GM18526 (cell line): ENCODE results near the gene CES3.

Experiments
- POLR2A ChIP-seq: IDR thresholded peaks from 3 replicates; pipeline ENCODE4 v1.6.1; 2011; ENCODE audit not compliant: insufficient read length; ENCODE audit errors: extremely low read depth

CES3 gene, protein sequence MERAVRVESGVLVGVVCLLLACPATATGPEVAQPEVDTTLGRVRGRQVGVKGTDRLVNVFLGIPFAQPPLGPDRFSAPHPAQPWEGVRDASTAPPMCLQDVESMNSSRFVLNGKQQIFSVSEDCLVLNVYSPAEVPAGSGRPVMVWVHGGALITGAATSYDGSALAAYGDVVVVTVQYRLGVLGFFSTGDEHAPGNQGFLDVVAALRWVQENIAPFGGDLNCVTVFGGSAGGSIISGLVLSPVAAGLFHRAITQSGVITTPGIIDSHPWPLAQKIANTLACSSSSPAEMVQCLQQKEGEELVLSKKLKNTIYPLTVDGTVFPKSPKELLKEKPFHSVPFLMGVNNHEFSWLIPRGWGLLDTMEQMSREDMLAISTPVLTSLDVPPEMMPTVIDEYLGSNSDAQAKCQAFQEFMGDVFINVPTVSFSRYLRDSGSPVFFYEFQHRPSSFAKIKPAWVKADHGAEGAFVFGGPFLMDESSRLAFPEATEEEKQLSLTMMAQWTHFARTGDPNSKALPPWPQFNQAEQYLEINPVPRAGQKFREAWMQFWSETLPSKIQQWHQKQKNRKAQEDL

DNA sequence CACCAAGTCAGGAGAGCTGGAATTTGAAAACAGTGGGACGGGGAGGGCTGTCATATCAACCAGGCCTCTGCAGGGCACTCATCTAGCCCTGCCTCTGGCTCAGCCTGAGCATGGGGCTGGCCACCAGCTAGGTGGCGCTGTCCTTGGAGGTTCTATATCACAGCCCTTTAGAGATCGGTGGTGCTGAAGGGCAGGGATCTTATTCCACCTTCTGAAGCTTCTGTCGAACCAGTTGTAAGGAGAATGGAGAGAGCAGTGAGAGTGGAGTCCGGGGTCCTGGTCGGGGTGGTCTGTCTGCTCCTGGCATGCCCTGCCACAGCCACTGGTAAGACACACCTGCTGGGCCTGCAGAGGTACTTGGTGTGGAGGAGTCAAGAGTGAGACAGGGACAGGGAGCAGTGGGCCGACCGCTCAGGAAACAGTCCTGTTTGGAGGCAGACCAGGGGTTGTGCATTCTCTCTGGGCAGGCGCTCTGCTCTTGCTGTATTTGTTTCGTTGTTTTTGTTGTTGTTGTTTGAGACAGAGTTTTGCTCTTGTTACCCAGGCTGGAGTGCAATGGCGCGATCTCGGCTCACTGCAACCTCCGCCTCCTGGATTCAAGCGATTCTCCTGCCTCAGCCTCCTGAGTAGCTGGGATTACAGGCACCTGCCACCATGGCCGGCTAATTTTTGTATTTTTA lies at the start of gene CES3:
TSS of gene CES3 (plus strand) at position 202 of the 680 bp plus-strand sequence. CDS start at position 244, 42 bp downstream.
- no peak for TF ChIP-seq POLR2A

DNA sequence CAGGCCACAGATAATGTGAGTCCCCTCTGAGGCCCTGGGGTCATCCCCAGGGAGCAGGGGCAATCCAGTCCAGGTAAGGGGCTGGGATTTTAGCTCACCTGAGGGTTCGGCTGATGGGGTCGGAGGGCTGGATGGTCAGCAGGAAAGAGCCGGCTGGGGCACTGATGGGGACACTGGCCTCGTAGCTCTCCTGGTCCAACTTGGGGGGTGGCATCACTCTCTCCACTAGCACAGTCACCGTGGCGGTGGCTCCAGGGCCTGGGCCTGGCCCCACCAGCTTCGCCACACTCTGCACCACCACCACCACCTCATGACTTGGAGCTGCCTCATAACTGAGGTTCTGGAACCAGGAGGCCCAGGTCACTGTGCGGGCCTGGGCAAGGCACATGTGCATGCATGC lies 49.3 kb upstream of the CES3 start:
- no peak for TF ChIP-seq POLR2A

DNA sequence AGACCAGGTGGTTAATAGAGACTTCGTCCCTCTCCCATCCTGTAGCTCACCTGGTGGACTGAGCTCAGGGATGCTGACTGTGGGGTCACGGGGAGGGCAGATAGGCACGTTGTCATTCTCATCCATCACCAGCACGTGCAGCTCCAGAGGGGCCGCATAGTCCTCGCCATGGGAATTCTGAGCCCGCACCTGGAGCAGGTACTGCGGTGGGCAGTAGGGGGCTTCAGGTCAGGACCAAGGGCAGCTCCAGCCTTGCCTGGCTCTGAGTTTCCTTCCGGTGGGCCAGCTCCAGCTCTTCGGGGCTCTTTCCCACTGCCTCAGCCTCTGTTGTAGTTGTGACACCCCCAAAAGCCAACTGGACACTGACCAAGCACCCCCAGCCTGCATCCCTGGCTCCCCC lies 48.0 kb upstream of the CES3 start:
- no peak for TF ChIP-seq POLR2A

DNA sequence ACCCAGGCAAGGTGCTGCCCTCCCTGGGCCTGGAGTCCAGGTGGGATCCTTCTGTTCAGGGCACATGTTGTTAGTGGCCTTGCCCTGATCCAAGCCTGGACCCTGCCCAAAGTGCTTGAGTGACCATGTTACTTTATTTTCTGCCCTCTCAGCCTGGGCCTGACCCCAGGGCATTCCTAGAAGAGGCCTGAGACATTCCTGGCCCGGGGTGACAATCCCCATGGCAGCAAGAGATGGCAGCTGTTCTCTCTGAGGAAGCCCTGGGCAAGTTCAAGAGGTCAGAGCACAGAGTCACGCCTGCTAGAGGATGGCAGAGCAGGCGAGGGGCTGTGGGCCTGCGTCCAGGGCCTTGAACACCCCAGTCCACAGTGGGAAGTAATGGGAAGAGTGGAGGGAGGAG lies 47.4 kb upstream of the CES3 start:
- TF ChIP-seq POLR2A = no peak

DNA sequence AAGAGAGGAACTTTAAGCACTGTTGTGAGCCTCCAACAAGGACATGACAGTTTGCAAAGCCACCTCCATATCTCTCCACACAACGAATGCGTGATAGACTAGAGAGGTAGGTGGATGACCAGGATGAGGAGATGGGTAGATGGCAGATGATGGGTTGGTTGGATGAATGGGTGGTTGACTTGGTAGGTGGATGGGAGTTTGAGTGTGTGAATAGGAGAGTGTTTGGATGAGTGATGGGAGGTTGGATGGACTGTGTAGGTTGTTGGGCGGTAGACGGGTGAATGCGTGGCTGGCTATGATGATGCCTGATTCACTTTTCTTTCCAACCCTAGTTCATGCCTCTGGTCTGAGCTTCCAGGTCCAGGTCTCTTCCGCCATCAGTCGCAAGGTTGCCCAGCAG lies 46.5 kb upstream of the CES3 start:
- no peak for TF ChIP-seq POLR2A

DNA sequence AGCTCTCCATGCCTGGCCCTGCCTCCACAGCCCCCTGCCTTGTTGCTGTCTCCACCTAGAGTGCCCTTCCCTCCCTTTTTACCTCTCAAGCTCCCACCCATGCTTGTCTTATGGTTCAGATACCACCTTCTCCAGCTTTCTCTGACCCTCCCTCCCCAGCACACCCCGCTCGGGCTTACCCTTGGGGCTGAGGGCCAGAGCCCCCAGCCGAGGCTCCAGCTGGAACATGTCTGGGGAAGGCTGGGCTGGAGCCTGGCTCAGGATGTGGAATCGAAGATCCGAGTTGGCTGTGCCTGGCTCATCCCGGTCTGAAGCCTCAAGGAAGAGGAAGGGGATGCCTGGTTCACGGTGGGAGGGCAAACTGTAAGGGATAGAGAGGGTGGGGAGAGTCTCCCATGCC lies 46.0 kb upstream of the CES3 start:
- no peak for TF ChIP-seq POLR2A

DNA sequence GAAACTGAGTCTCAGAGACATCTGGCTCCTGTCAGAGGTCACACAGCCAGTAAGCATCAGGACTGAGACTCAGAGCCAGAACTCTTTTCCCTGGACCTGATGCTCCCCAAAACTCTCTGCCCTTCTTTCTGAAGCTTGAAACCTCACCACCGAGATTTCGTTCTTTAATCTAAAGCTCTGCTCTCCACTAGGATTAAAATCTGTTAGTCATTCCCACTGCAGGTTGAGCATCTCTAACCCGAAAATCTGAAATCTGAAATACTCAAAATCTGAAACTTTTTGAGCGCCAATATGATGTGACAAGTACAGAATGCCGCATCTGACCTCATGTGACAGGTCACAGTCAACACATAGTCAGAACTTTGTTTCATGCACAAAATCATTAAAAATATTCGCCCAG lies 44.5 kb upstream of the CES3 start:
- TF ChIP-seq POLR2A = no peak

DNA sequence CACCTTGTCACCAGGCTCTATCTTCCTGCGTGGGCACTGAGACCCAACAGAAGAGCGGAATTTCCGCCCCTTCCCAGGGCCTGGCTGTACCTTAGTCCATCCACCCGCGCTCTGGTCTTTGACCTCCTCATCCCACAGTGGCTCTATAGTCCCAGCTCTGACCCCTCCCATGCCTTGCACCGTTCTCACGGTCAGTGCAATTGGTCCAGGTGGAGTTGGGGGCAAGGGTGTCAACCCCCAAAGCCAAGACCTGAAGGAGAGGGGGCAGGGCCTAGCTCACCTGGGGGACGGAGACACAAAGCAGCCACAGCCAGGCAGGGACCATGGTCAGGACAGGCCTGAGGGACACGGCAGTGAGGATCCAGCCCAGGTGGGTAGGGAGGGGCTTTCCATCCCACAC lies 43.3 kb upstream of the CES3 start:
- no peak for TF ChIP-seq POLR2A

DNA sequence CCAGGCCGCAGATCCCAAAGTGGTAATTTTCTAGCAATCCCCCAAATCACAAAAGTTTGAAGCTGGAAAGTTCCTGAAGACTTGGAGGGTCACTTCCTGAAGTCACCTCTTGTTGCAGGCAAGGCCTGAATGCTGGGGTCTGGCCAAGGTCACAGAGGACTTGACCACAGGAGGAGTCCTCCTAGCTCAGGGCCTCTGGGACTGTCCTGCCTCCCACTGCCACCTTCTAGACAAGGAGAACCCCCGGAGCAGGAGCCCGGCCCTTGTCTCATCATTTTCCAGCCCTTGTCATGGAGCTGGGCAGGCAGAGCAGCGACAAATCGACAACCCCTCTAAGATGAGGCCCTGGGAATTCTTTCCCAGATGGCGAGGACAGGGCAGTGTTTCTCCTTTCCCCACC lies 42.7 kb upstream of the CES3 start:
- TF ChIP-seq POLR2A = no peak

DNA sequence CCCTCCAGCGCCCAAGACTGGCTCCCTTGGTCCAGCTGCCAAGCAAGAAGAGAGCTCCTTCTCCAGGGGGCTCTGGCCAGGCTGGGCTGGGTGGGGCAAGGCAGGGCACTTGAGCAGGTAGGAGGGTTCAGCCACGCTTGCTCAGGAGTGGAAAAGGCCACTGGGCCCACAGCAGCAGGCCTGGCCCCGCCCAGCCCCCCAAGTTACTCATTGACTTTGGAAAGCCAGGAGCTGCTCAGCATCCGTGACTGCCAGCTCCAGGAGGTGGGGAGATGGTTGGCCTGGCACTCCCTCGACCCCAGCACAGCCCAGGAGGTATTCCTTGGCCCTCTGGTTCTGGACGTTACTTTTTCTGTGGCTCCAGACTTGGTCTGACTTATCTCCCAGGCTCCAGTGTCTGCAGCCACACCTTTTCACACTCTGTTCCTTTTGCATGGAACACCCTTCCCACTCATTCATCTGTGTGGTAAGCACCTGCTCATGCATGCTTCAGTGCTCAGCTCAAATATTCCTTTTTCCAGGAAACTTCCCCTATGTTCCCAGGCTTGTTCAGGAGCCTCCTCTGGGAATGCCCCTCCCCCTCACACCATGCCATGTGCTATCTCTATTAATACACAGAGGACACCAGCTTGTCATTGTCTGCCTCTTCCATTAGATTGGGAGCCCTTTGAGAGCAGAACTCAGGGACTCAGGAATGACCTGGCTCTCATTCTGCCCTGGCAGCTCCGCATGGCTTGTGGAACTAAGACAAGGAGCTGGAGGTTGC lies 42.1 kb upstream of the CES3 start, which contains the start of gene CDH16:
TSS of gene CDH16 (minus strand) at position 83 of the 766 bp plus-strand sequence. CDS start 820 bp downstream, outside the sequence.
- TF ChIP-seq POLR2A = no peak

DNA sequence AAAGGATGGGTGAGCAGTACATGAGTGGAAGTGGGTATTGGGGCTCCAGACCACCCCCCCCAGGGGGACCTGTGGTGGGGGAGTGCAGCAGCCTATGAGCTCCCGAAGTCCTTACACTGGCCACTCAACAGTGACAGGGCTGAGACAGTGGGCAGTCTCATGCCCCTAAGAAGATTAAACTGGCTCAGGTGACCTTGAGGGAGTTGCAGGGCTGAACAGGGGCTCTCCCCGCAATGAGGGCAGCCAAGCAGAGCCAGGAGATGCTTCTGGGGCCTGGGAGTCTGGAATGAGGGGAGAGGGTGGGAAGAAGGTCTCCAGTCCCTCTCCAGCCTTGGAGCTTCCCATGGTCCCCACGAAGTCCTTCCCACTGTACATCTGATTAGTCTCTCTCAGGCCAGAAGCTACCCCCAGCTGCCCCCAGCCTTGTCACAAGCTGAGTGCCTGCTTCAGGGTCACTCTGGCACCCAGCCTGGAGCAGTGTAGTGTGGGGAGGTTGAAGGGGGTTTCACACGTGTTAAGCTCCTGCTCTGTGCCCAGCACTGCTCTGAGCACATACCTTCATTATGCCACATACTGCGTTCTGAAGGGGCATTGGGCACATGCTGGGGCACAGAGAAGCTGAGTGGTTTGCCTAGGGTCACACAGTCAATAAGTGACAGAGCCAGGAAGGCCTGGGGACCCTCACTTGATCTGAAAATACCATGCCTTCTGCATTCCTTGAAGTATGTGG lies 41.3 kb upstream of the CES3 start:
- no peak for TF ChIP-seq POLR2A

DNA sequence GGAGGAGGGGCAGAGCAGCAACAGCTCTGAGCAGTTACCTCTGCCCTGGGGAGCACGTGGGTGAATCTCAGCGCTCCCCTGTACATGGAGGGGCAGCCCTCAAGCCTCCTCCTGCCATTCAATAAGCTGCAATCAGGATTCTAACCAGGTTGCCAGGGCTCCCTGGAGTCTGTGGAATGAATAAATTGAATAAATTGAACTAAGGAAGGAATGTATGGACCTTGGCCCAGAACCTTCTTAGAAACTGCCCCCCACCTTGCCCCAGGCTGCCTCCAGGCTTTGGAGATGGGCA lies 40.8 kb upstream of the CES3 start:
- TF ChIP-seq POLR2A = no peak

DNA sequence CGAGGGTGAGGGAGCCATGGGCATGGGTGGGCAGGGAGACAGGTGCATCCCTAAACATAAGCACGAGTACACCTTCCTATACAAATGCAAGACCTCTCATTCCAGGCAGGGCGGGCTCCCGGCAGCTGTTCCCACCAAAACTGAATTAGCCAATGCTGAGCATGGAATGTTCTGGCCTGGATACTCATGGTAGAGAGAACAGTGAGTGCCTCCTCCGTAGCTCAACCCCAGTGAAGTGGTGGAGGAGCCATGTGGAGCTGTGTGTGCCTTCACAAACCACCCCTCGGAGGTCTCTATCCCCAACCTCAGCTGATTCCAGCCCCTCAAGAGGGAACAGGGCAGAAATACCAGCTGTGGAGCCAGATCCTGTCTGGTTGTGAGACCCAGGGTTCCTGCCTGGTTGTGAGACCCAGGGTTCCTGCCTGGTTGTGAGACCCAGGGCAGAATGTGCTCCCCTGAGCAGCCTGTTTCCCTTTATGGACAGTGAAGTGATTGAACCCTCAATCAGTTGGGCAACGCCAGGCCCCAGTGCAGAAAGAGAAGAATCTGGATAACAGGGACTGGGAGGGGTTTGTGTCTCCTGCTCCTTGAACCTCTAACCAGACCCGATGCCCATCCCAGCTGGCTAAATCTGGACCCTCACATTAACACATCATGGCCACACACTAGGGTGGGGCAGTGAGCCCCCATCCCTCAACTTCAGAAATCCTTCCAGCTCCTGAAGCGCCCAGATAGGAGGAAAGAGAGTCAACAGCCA lies 40.0 kb upstream of the CES3 start:
- no peak for TF ChIP-seq POLR2A

DNA sequence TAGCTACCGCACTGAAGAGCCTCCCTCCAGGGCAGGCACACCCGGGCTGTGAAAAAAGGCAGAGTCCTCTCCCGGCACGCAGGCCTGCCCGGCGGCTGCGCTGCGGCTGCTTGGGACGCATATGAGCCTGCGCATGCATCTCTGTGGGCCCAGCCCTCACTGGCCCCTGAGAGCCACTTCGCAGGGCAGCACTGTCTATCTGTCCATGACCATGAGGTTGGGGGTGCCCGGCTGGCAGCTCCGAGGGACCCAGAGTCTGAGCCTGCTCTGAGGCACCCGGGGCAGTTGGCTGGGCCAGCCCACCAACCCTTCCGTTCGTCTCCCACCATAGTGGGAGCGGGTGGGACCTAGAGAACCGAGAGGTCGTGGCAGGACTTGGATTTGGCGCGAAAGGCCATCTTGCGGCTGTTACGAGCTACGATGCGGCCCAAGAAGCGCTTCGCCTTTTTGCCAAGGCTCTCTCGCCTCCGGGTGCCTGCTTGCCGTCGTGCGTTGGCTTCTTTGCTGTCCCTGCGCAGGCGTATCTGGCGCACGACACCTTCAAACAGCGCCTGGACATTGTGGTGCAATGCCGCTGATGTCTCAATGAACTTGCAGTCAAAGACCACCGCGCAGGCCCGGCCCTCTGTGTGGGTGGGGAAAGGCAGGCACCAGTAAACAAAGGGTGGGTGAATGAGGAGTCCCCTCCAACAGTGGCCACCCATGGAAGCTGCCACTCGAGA lies 39.2 kb upstream of the CES3 start:
- TF ChIP-seq POLR2A = no peak
